Spleen (tissue), 7 donors: ENCODE results near the gene RAB7B.

Experiments
- CTCF ChIP-seq, 11 experiments: fragments of 200-600 bp in 7 of 11; fragments of 450-650 bp in 4 of 11; sonication (generic) in 4 of 11; IDR thresholded peaks in 8 of 11; conservative IDR thresholded peaks in 3 of 11; 1 replicate in 7 of 11; 2 replicates in 4 of 11; pipeline versions ENCODE4 v1.4.0 to v1.8.0; 2016 to 2021; ENCODE audit warnings: antibody characterized with exemption in 11 of 11, inconsistent platforms in 4 of 11, mild to moderate bottlenecking in 1 of 11
- POLR2A ChIP-seq, 3 donors: fragments of 450-650 bp; IDR thresholded peaks; one replicate each; pipeline ENCODE4 v1.5.1; 2017; ENCODE audit warnings: antibody characterized with exemption in 3 of 3, mild to moderate bottlenecking in 1 of 3
- POLR2AphosphoS5 ChIP-seq, 3 donors: sonication (generic); formaldehyde crosslinking; IDR thresholded peaks; one replicate each; pipeline ENCODE4 v1.5.1; 2017; ENCODE audit warnings: antibody characterized with exemption in 3 of 3
- donor health status: DM: no; HTN: no; CAD: no; lungs with moderate emphysema.
- donor health status: DM: no; HTN: no; CAD: no.
- donor health status: DM: no; HTN: no; CAD: no.

- TF ChIP-seq CTCF (IDR thresholded peaks at IDR 0.05 in 8 of 11, conservative IDR thresholded peaks at IDR 0.05 in 3 of 11) = no peak
- TF ChIP-seq POLR2A (IDR thresholded peaks at IDR 0.05) = no peak
- no peak for TF ChIP-seq POLR2AphosphoS5 (IDR thresholded peaks at IDR 0.05)
Observed at GRCh38 chr1:205961405-205961804, 41.8 kb downstream of the RAB7B start.
